HG02852 (cell line): ENCODE measurements around the gene PPP1R12A.
"Not testable (repeated sequence)": the region's sequence is repeated elsewhere in the genome, so short reads cannot be mapped to it uniquely, and the experiment has no call there.

Experiments
- ATAC-seq: cut with Tn5 transposase; IDR thresholded peaks from one replicate; pipeline ENCODE4 v1.9.1; 2021; ENCODE audit warnings: mild to moderate bottlenecking, moderate library complexity; ENCODE audit not compliant: unreplicated experiment

The PPP1R12A gene

GRCh38 chr12:79935021-79935623 is at the start of gene PPP1R12A:
TSS of gene PPP1R12A (minus strand) at chr12:79935097. CDS start at chr12:79934931, 166 bp downstream.
- peak; percentile 90 for ATAC-seq

GRCh38 chr12:79983986-79984620 is 49.2 kb upstream of the PPP1R12A start:
- no peak for ATAC-seq

DNA sequence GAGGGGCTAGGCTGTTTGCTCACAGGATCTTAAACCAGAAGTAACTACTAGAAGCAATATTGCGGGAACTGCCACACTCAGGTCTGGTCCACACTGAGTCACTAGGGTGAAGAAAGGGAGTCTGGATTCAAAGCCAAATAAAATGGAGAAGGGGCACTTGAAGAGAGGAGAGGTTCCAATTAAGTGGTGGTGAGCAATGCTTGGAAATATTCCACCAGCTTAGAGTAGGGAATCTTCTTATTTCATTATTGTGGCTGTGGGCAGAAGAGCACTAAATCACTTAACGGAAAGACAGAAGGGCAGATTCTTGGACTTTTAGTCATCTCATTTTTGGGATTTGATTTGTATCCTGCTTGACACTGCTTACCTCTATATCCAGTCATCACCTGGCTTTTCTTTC is 48.6 kb upstream of the PPP1R12A start:
- ATAC-seq, result no peak

GRCh38 chr12:79982086-79983062 is 47.5 kb upstream of the PPP1R12A start:
- no peak for ATAC-seq

DNA sequence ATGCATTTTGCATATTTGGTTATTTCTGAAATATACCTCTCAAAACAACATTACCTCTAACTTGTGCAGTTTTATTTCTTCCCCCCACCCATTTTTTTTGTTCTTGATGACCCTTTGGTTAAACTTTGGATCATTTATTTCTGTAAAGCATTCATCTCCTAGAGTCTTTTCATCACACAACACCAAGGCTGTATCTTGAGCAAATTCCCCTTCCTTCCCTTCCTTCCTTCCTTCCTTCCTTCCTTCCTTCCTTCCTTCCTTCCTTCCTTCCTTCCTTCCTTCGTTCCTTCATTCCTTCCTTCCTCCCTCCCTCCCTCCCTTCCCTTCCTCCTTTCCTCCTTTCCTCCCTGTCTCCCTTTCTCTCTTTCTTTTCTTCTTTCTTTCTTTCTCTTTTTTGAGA is 43.8 kb upstream of the PPP1R12A start:
- no peak for ATAC-seq

GRCh38 chr12:79977856-79978460 is 43.1 kb upstream of the PPP1R12A start:
- ATAC-seq, result not testable (repeated sequence)

DNA sequence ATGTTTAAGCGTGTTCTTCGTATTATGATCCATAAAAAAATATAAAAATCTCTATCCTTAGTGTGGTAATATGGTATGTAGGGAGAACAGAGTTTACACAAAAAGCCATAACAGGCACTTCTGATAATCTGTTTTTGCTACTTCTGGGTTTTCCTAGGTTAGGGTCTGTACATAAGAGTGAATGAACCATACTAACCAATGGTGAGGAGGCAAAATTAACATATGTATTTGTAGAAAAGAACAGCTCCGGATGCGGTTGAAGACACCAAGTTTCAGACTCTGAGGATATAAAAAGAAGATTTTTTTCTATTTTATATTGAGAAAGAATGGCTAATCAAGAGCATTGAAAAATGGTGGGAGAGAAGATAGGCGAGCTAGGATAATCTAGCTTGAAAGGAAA is 40.2 kb upstream of the PPP1R12A start:
- no peak for ATAC-seq

DNA sequence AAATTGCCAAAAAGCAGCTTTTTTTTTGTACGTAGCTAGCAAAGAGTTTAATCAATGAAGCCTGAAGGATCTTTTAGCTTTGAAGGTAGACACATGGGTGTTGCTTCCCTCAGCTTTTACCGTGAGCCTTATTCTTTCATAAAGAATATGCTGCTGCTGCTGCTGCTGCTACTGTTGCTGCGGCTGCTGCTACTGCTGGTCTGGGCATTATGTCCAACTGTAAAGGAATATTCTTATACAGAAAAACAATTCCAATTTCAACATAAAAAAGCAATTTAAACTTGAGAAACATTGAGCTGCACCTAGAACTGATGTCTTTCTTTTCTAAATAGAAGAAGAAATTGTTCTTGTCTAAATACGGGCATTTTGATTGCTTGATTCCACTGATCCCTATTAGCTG is 38.9 kb upstream of the PPP1R12A start:
- no peak for ATAC-seq

GRCh38 chr12:79964100-79964627 is 29.3 kb upstream of the PPP1R12A start:
- no peak for ATAC-seq

- no peak for ATAC-seq
Measured at GRCh38 chr12:79961411-79961810, 26.5 kb upstream of the PPP1R12A start.

- ATAC-seq, result no peak
Measured at GRCh38 chr12:79959484-79959883, 24.6 kb upstream of the PPP1R12A start.

DNA sequence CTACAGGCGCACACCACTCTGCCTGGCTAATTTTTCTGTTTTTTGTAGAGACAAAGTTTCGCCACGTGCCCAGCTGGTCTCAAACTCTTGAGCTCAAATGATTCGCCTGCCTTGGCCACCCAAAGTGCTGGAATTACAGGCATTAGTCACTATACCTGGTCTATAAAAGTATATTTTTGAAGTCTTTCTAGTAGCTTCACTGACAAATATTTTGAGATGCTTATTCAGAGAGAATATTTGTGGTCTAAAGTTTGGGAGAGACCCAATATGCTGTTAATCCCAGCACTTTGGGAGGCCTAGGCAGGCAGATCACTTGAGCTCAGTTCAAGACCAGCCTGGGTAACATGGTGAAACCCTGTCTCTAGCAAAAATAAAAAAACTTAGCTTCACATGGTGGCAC is 22.0 kb upstream of the PPP1R12A start:
- no peak for ATAC-seq

GRCh38 chr12:79955561-79955960 is 20.7 kb upstream of the PPP1R12A start:
- no peak for ATAC-seq

GRCh38 chr12:79954037-79954610 is 19.2 kb upstream of the PPP1R12A start:
- no peak for ATAC-seq

- ATAC-seq, result no peak
Measured at GRCh38 chr12:79949098-79949497, 14.2 kb upstream of the PPP1R12A start.

GRCh38 chr12:79945433-79945832 is 10.5 kb upstream of the PPP1R12A start:
- no peak for ATAC-seq

DNA sequence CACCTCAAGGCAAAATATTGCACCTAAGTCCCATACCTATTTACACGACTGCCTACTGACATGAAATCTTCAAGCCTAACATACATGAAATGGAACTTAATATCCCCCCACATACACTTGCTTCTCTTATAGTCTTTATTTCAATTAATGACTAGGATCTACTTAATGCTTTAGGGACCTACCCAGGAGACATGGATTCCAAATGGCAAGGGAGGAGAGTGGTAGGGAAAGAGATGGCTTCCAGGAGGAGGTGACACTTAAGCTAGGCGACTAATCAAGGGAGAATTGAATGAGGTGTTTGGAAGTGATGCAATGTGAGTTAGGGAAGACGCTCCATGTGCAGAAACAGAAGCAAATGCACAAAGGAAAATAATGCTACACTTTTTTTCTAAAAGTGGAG is 9.7 kb upstream of the PPP1R12A start:
- no peak for ATAC-seq

DNA sequence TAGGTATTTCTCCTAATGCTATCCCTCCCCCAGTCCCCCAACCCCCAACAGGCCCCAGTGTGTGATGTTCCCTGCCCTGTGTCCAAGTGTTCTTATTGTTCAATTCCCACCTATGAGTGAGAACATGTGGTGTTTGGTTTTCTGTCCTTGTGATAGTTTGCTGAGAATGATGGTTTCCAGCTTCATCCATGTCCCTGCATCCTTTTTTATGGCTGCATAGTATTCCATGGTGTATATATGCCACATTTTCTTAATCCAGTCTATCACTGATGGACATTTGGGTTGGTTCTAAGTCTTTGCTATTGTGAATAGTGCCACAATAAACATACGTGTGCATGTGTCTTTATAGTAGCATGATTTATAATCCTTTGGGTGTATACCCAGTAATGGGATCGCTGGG is 7.9 kb upstream of the PPP1R12A start:
- ATAC-seq, result not testable (repeated sequence)

GRCh38 chr12:79939728-79940310 is 4.9 kb upstream of the PPP1R12A start:
- no peak for ATAC-seq

DNA sequence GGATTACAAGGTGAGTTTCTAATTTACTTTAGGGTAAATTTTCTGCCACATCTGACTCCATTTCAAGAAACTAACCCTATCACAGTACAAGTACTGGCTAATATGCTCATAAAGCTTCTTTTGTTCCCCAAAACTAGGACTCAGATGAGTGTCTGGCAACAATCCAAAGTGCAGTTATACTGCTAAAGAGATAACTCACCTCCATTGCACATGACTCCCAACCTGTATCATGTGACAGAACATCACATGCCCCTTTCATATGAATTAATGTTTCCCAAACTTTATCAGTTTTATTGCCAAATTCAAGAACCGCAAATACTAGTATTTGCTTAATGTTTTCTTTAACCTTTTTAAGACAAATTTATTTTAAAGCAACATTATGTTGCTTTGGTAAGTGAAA is 3.9 kb upstream of the PPP1R12A start:
- ATAC-seq, result no peak
